Measurements from ENCODE around the gene HIVEP3.

The HIVEP3 gene

GRCh38 chr1:41799723-41800122 is 119.0 kb downstream of the HIVEP3 start:
- no peak overlapping the region for H3K4me3 ChIP-seq (ENCODE audit: low read depth, low read length)
- TF ChIP-seq CTCF (IDR thresholded peaks at IDR 0.05; ENCODE audit: low read depth, low read length), result no peak

GRCh38 chr1:41799205-41799604 is 119.5 kb downstream of the HIVEP3 start:
- H3K4me3 ChIP-seq (ENCODE audit: low read depth, low read length), result no peak overlapping the region
- TF ChIP-seq CTCF (IDR thresholded peaks at IDR 0.05; ENCODE audit: low read depth, low read length), result no peak

GRCh38 chr1:41795205-41795762 is 123.4 kb downstream of the HIVEP3 start:
- peak; percentile 44; the same call in 1 of the 2 replicates for TF ChIP-seq CTCF (IDR thresholded peaks at IDR 0.05; ENCODE audit: low read depth, low read length)
- H3K4me3 ChIP-seq (ENCODE audit: low read depth, low read length), result no peak overlapping the region

GRCh38 chr1:41794031-41794430 is 124.7 kb downstream of the HIVEP3 start:
- no peak overlapping the region for H3K4me3 ChIP-seq (ENCODE audit: low read depth, low read length)
- no peak for TF ChIP-seq CTCF (IDR thresholded peaks at IDR 0.05; ENCODE audit: low read depth, low read length)

GRCh38 chr1:41792485-41792770 is 126.3 kb downstream of the HIVEP3 start:
- H3K4me3 ChIP-seq (ENCODE audit: low read depth, low read length), result no peak overlapping the region
- TF ChIP-seq CTCF (IDR thresholded peaks at IDR 0.05; ENCODE audit: low read depth, low read length), result no peak

- H3K4me3 ChIP-seq (ENCODE audit: low read depth, low read length), result no peak overlapping the region
- no peak for TF ChIP-seq CTCF (IDR thresholded peaks at IDR 0.05; ENCODE audit: low read depth, low read length)
Observed at GRCh38 chr1:41791667-41792484, 126.8 kb downstream of the HIVEP3 start.

- H3K4me3 ChIP-seq (ENCODE audit: low read depth, low read length), result no peak overlapping the region
- TF ChIP-seq CTCF (IDR thresholded peaks at IDR 0.05; ENCODE audit: low read depth, low read length), result no peak
Observed at GRCh38 chr1:41790351-41790750, 128.4 kb downstream of the HIVEP3 start.

All from WI38 (cell line).